ENCODE results near the gene ACTR1A.
"Not testable (repeated sequence)": the region's sequence is repeated elsewhere in the genome, so short reads cannot be mapped to it uniquely, and the experiment has no call there.

ACTR1A gene

GRCh38 chr10:102514487-102515311, 12.2 kb upstream of the ACTR1A start:
- DNase-seq: no peak

- no peak for DNase-seq
Measured at GRCh38 chr10:102511583-102512274, 9.2 kb upstream of the ACTR1A start.

GRCh38 chr10:102509387-102509786, 6.9 kb upstream of the ACTR1A start:
- DNase-seq: no peak

- no peak for DNase-seq
Measured at GRCh38 chr10:102508506-102508905, 6.0 kb upstream of the ACTR1A start.

- no peak for DNase-seq
Measured at GRCh38 chr10:102507521-102507920, 5.0 kb upstream of the ACTR1A start.

GRCh38 chr10:102505462-102506115, 3.1 kb upstream of the ACTR1A start:
- DNase-seq: no peak

GRCh38 chr10:102504976-102505300, 2.4 kb upstream of the ACTR1A start:
- no peak for DNase-seq

GRCh38 chr10:102504179-102504975, 1.9 kb upstream of the ACTR1A start:
- DNase-seq: no peak

GRCh38 chr10:102503264-102504178, 1.0 kb upstream of the ACTR1A start, which contains the start of gene SUFU:
Gene SUFU, plus strand, starts transcription at chr10:102503972. Its CDS starts 181 bp downstream, at chr10:102504153.
- peak; percentile 85 for DNase-seq

- DNase-seq: peak; percentile 94
Measured at GRCh38 chr10:102502029-102502336, 529 bp downstream of the ACTR1A start.

- DNase-seq: no peak
Measured at GRCh38 chr10:102501201-102502028, 1.1 kb downstream of the ACTR1A start.

GRCh38 chr10:102500686-102501085, 1.8 kb downstream of the ACTR1A start:
- DNase-seq: not testable (repeated sequence)

GRCh38 chr10:102499356-102499755, 3.2 kb downstream of the ACTR1A start:
- no peak for DNase-seq

- no peak for DNase-seq
Measured at GRCh38 chr10:102497545-102497944, 5.0 kb downstream of the ACTR1A start.

- DNase-seq: no peak
Measured at GRCh38 chr10:102493771-102494170, 8.7 kb downstream of the ACTR1A start.

- DNase-seq: no peak
Measured at GRCh38 chr10:102492983-102493382, 9.5 kb downstream of the ACTR1A start.

- no peak for DNase-seq
Measured at GRCh38 chr10:102492344-102492939, 10.1 kb downstream of the ACTR1A start.

GRCh38 chr10:102491136-102491535, 11.4 kb downstream of the ACTR1A start:
- DNase-seq: no peak

GRCh38 chr10:102485093-102485784, 17.3 kb downstream of the ACTR1A start:
- DNase-seq: no peak

GRCh38 chr10:102484021-102484420, 18.5 kb downstream of the ACTR1A start:
- no peak for DNase-seq
